Thymus (tissue), 11 donors: ENCODE results near the gene OPTN. TPM values are rescaled to one million over a fixed set of nuclear protein-coding genes. Genes with fewer than 3 reads are reported as not detected.

Source experiments
- DNase-seq, 9 donors: peaks; one replicate each; pipeline ENCODE4 v3.0.0-alpha.2; 2013; ENCODE audit warnings: low spot score in 9 of 9, low read depth in 6 of 9, missing footprints in 1 of 9
- H3K27ac ChIP-seq, 2 donors: one replicate each; pipeline ENCODE4 v1.5.1; 2013; ENCODE audit warnings: control low read depth in 1 of 2, low read depth in 1 of 2, low read length in 1 of 2, mild to moderate bottlenecking in 1 of 2, moderate library complexity in 1 of 2
- H3K27me3 ChIP-seq, 2 donors: one replicate each; pipeline ENCODE4 v1.5.1; 2013; ENCODE audit warnings: low read length in 1 of 2; ENCODE audit not compliant: control insufficient read depth in 2 of 2, insufficient read depth in 1 of 2
- H3K36me3 ChIP-seq, 2 donors: one replicate each; pipeline ENCODE4 v1.5.1; 2013; ENCODE audit warnings: low read length in 1 of 2, mild to moderate bottlenecking in 1 of 2, moderate library complexity in 1 of 2; ENCODE audit not compliant: control insufficient read depth in 2 of 2, insufficient read depth in 2 of 2
- H3K4me1 ChIP-seq, 2 donors: one replicate each; pipeline ENCODE4 v1.5.1; 2013; ENCODE audit warnings: low read length in 2 of 2; ENCODE audit not compliant: control insufficient read depth in 2 of 2, insufficient read depth in 2 of 2
- H3K4me3 ChIP-seq, 2 donors: one replicate each; pipeline ENCODE4 v1.5.1; 2013; ENCODE audit warnings: low read length in 2 of 2, control low read depth in 1 of 2, mild to moderate bottlenecking in 1 of 2
- H3K9me3 ChIP-seq, 2 donors: one replicate each; pipeline ENCODE4 v1.5.1; 2013; ENCODE audit warnings: low read length in 1 of 2, mild to moderate bottlenecking in 1 of 2; ENCODE audit not compliant: control insufficient read depth in 2 of 2, insufficient read depth in 1 of 2
- WGBS: extraction: QIAGEN DNeasy Blood & Tissue Kit; methylation state at CpG from one replicate; pipeline ENCODE4 v1.1.7; 2013; 5-methylcytosine and 5-hydroxymethylcytosine counted together
- polyA plus RNA-seq: library from polyadenylated mRNA; stranded (reverse); fragments of 200-250 nt; gene quantifications from one replicate; pipeline ENCODE4 v1.2.3, GENCODE V29; 2013
- total RNA-seq: library from RNA; stranded (reverse); fragments of 120-200 nt; gene quantifications from one replicate; pipeline ENCODE4 v1.2.4, GENCODE V29; 2013
- donor health status: healthy.

Gene OPTN
- total and polyA plus RNA-seq, 2 donors, result 23.6 to 50.8 TPM

GRCh38 chr10:13160934-13161856 is 61.2 kb downstream of the OPTN start, which contains the start of gene MCM10:
TSS of gene MCM10 (plus strand) at chr10:13161558. CDS start at chr10:13164203, 2,645 bp downstream.
- no peak within 1 kb of the TSS for H3K27ac ChIP-seq
- peaks cover 4 to 16% of the 10 kb centered on the region in 2 donors for H3K4me1 ChIP-seq
- no peaks in the 10 kb centered on the region for H3K36me3 ChIP-seq
- peak; percentile 94 to 99 (median 97) for DNase-seq
- H3K9me3 ChIP-seq, result no peaks in the 10 kb centered on the region
- peak within 1 kb of the TSS; percentile 67 to 69 for H3K4me3 ChIP-seq
- H3K27me3 ChIP-seq, result peaks cover 0 to 3% of the 10 kb centered on the region in 2 donors
- WGBS, result under 1% methylated on average over 56 of the region's 56 CpGs

- peak in 4 of 9 donors; percentile 4 to 11 (median 10) for DNase-seq
- H3K36me3 ChIP-seq, result peaks cover 0 to under 1% of the 10 kb centered on the region in 2 donors
- no peaks in the 10 kb centered on the region for H3K9me3 ChIP-seq
- peaks cover 0 to 3% of the 10 kb centered on the region in 2 donors for H3K27me3 ChIP-seq
- H3K4me1 ChIP-seq, result peaks cover 4 to 16% of the 10 kb centered on the region in 2 donors
- H3K4me3 ChIP-seq, result peak overlapping the region; percentile 67 to 69
- H3K27ac ChIP-seq, result no peak overlapping the region
- WGBS, result 9% methylated on average over 18 of the region's 18 CpGs
These were observed 61.9 kb downstream of the OPTN start for GRCh38 chr10:13161857-13162271.

- 98% methylated on average over 3 of the region's 3 CpGs for WGBS
- no peak overlapping the region for H3K4me3 ChIP-seq
These were observed 63.9 kb downstream of the OPTN start for GRCh38 chr10:13163859-13164258.

GRCh38 chr10:13165177-13165576 is 65.2 kb downstream of the OPTN start:
- no peak for DNase-seq
- peaks cover 4 to 9% of the 10 kb centered on the region in 2 donors for H3K36me3 ChIP-seq
- no peaks in the 10 kb centered on the region for H3K27me3 ChIP-seq
- H3K4me1 ChIP-seq, result peaks cover 4 to 16% of the 10 kb centered on the region in 2 donors
- no peak overlapping the region for H3K4me3 ChIP-seq
- H3K27ac ChIP-seq, result no peak overlapping the region
- H3K9me3 ChIP-seq, result no peaks in the 10 kb centered on the region

More at GRCh38 chr10:13163859-13164258, 63.9 kb downstream of the OPTN start:
- DNase-seq, result no peak
- H3K36me3 ChIP-seq, result peaks cover 4% of the 10 kb centered on the region in 2 donors
- H3K27ac ChIP-seq, result no peak overlapping the region
- no peaks in the 10 kb centered on the region for H3K9me3 ChIP-seq
- no peaks in the 10 kb centered on the region for H3K27me3 ChIP-seq
- H3K4me1 ChIP-seq, result peaks cover 4 to 16% of the 10 kb centered on the region in 2 donors

- WGBS, result 98% methylated on average over 7 of the region's 7 CpGs
These were observed 67.6 kb downstream of the OPTN start for GRCh38 chr10:13167568-13167967.

GRCh38 chr10:13168781-13169180 is 68.8 kb downstream of the OPTN start:
- Histone ChIP-seq H3K4me1 (no peaks in the 10 kb centered on the region), H3K36me3 (peaks cover 8 to 23% of the 10 kb centered on the region in 2 donors), H3K27ac (no peak overlapping the region), H3K4me3 (no peak overlapping the region), H3K9me3 (no peaks in the 10 kb centered on the region), H3K27me3 (no peaks in the 10 kb centered on the region)
- no peak for DNase-seq
- WGBS, result 95% methylated on average over 6 of the region's 6 CpGs

More at GRCh38 chr10:13167568-13167967, 67.6 kb downstream of the OPTN start:
- H3K4me3 ChIP-seq, result no peak overlapping the region
- H3K9me3 ChIP-seq, result no peaks in the 10 kb centered on the region
- DNase-seq, result no peak
- no peak overlapping the region for H3K27ac ChIP-seq
- H3K4me1 ChIP-seq, result peaks cover 0 to 1% of the 10 kb centered on the region in 2 donors
- H3K27me3 ChIP-seq, result no peaks in the 10 kb centered on the region
- H3K36me3 ChIP-seq, result peaks cover 4 to 23% of the 10 kb centered on the region in 2 donors

- WGBS, result 96% methylated on average over 2 of the region's 2 CpGs
- Histone ChIP-seq H3K4me1 (no peaks in the 10 kb centered on the region), H3K27ac (no peak overlapping the region), H3K36me3 (peaks cover 20 to 40% of the 10 kb centered on the region in 2 donors), H3K27me3 (no peaks in the 10 kb centered on the region), H3K4me3 (no peak overlapping the region), H3K9me3 (no peaks in the 10 kb centered on the region)
- no peak for DNase-seq
These were observed 73.7 kb downstream of the OPTN start for GRCh38 chr10:13173616-13174015.

- Histone ChIP-seq H3K4me3 (no peak overlapping the region), H3K27me3 (no peaks in the 10 kb centered on the region), H3K9me3 (no peaks in the 10 kb centered on the region), H3K36me3 (peaks cover 33 to 42% of the 10 kb centered on the region in 2 donors), H3K4me1 (no peaks in the 10 kb centered on the region), H3K27ac (no peak overlapping the region)
- no peak for DNase-seq
- WGBS, result 95% methylated on average over 4 of the region's 4 CpGs
These were observed 80.8 kb downstream of the OPTN start for GRCh38 chr10:13180788-13181187.

- Histone ChIP-seq H3K4me1 (no peaks in the 10 kb centered on the region), H3K9me3 (no peaks in the 10 kb centered on the region), H3K27me3 (no peaks in the 10 kb centered on the region), H3K4me3 (no peak overlapping the region), H3K27ac (no peak overlapping the region), H3K36me3 (peaks cover 39 to 52% of the 10 kb centered on the region in 2 donors)
- no peak for DNase-seq
- WGBS, result 96% methylated on average over 1 of the region's 1 CpG
These were observed 82.5 kb downstream of the OPTN start for GRCh38 chr10:13182424-13182823.
